Activated T-cell treated with anti-CD3 and anti-CD28 coated beads for 1 hour (primary cell): ENCODE results near the gene RAI1.
"Not testable (repeated sequence)": the region's sequence is repeated elsewhere in the genome, so short reads cannot be mapped to it uniquely, and the experiment has no call there.

Source experiments
- DNase-seq: peaks from one replicate; pipeline ENCODE4 v3.0.0-alpha.2; 2020; ENCODE audit warnings: low read depth

RAI1 gene

GRCh38 chr17:17798573-17799255 is 117.5 kb downstream of the RAI1 start:
- no peak for DNase-seq

- DNase-seq: no peak
These were observed 119.3 kb downstream of the RAI1 start for GRCh38 chr17:17800504-17801021.

- DNase-seq: no peak
These were observed 120.7 kb downstream of the RAI1 start for GRCh38 chr17:17801800-17802481.

GRCh38 chr17:17804007-17804406 is 122.7 kb downstream of the RAI1 start:
- no peak for DNase-seq

GRCh38 chr17:17805575-17805974 is 124.3 kb downstream of the RAI1 start:
- DNase-seq: no peak

- DNase-seq: no peak
These were observed 124.8 kb downstream of the RAI1 start for GRCh38 chr17:17806035-17806434.

- DNase-seq: no peak
These were observed 125.5 kb downstream of the RAI1 start for GRCh38 chr17:17806611-17807274.

- DNase-seq: no peak
These were observed 126.2 kb downstream of the RAI1 start for GRCh38 chr17:17807440-17807839.

- DNase-seq: not testable (repeated sequence)
These were observed 126.9 kb downstream of the RAI1 start for GRCh38 chr17:17808200-17808599.

- DNase-seq: no peak
These were observed 127.6 kb downstream of the RAI1 start for GRCh38 chr17:17808706-17809432.

- DNase-seq: no peak
These were observed 128.3 kb downstream of the RAI1 start for GRCh38 chr17:17809531-17810083.

- DNase-seq: no peak
These were observed 129.0 kb downstream of the RAI1 start for GRCh38 chr17:17810084-17810894.

GRCh38 chr17:17810895-17811248 is 129.6 kb downstream of the RAI1 start:
- no peak for DNase-seq

- DNase-seq: no peak
These were observed 130.3 kb downstream of the RAI1 start for GRCh38 chr17:17811381-17812210.

- DNase-seq: peak; percentile 64
These were observed 131.2 kb downstream of the RAI1 start for GRCh38 chr17:17812211-17813054.

GRCh38 chr17:17813055-17813724 is 131.9 kb downstream of the RAI1 start:
- no peak for DNase-seq

- no peak for DNase-seq
These were observed 132.5 kb downstream of the RAI1 start for GRCh38 chr17:17813725-17814095.

- DNase-seq: no peak
These were observed 133.2 kb downstream of the RAI1 start for GRCh38 chr17:17814162-17815061.
